HepG2 (cell line): ENCODE data around the gene ADGRV1. TPM values are rescaled to one million over a fixed set of nuclear protein-coding genes. Genes with fewer than 3 reads are reported as not detected.

Source experiments
- FOXK1 ChIP-seq: sonication (generic); formaldehyde crosslinking; IDR thresholded peaks from 2 replicates; pipeline ENCODE4 v1.4.0; 2020; ENCODE audit warnings: low read depth, missing genetic modification reagents, borderline replicate concordance
- HMG20A ChIP-seq: IDR thresholded peaks from 2 replicates; pipeline ENCODE4 v1.6.1; 2016; ENCODE audit warnings: borderline replicate concordance
- HOXA9 ChIP-seq: sonication (generic); formaldehyde crosslinking; IDR thresholded peaks from 2 replicates; pipeline ENCODE4 v1.8.1; 2022; ENCODE audit warnings: missing genetic modification reagents, mild to moderate bottlenecking, moderate library complexity, borderline replicate concordance
- IRF2 ChIP-seq: IDR thresholded peaks from 2 replicates; pipeline ENCODE4 v1.6.1; 2018; ENCODE audit warnings: missing genetic modification reagents, missing compliant biosample characterization
- KDM3A ChIP-seq: IDR thresholded peaks from 2 replicates; pipeline ENCODE4 v1.6.1; 2018; ENCODE audit warnings: low read depth, missing compliant biosample characterization
- NCOA2 ChIP-seq: sonication (generic); formaldehyde crosslinking; IDR thresholded peaks from 2 replicates; pipeline ENCODE4 v1.8.0; 2022; ENCODE audit warnings: inconsistent platforms
- NCOR1 ChIP-seq: fragments of 200-600 bp; sonication (generic); IDR thresholded peaks from 2 replicates; pipeline ENCODE4 v1.7.0; 2017; ENCODE audit warnings: antibody characterized with exemption, low read length, borderline replicate concordance
- NFYB ChIP-seq: sonication (generic); formaldehyde crosslinking; IDR thresholded peaks from 2 replicates; pipeline ENCODE4 v1.4.0; 2020; ENCODE audit warnings: missing genetic modification reagents
- NKX3-1 ChIP-seq: sonication (generic); formaldehyde crosslinking; IDR thresholded peaks from 2 replicates; pipeline ENCODE4 v1.5.0; 2020; ENCODE audit warnings: missing genetic modification reagents
- POLR2AphosphoS2 ChIP-seq: IDR thresholded peaks from 2 replicates; pipeline ENCODE4 v1.6.1; 2011; ENCODE audit warnings: low read depth, low read length, improper control_type of control experiment
- RBM39 ChIP-seq: fragments of 200-400 bp; formaldehyde crosslinking; IDR thresholded peaks from one replicate; pipeline ENCODE4 v1.6.1; 2018; ENCODE audit warnings: antibody characterized with exemption, mild to moderate bottlenecking, low read depth, low read length; ENCODE audit not compliant: poor library complexity, severe bottlenecking
- TBL1XR1 ChIP-seq: fragments of 150-350 bp; IDR thresholded peaks from 2 replicates; pipeline ENCODE4 v1.6.1; 2014; ENCODE audit warnings: borderline replicate concordance, low read length; ENCODE audit not compliant: partially characterized antibody
- TCF7 ChIP-seq: sonication (generic); IDR thresholded peaks from 2 replicates; pipeline ENCODE4 v1.6.1; 2016; ENCODE audit warnings: antibody characterized with exemption, low read depth
- ZNF383 ChIP-seq: sonication (generic); formaldehyde crosslinking; IDR thresholded peaks from 2 replicates; pipeline ENCODE4 v1.4.0; 2020; ENCODE audit warnings: missing genetic modification reagents, mild to moderate bottlenecking, borderline replicate concordance
- ZNF432 ChIP-seq: sonication (generic); formaldehyde crosslinking; IDR thresholded peaks from 2 replicates; pipeline ENCODE4 v1.5.0; 2020; ENCODE audit warnings: missing genetic modification reagents, mild to moderate bottlenecking, borderline replicate concordance
- ZNF781 ChIP-seq: sonication (generic); formaldehyde crosslinking; IDR thresholded peaks from 2 replicates; pipeline ENCODE4 v1.5.1; 2020; ENCODE audit warnings: borderline replicate concordance, mild to moderate bottlenecking, missing genetic modification reagents; ENCODE audit errors: not compliant biosample characterization
- polyA plus RNA-seq, 8 experiments: library from polyadenylated mRNA; depleted of rRNA in 3 of 8; stranded (reverse) in 7 of 8; unstranded in 1 of 8; fragments of >200 nt; fragmentation: Illumina TruSeq in 4 of 8; extraction: Trizol in 4 of 8; gene quantifications; 2 replicates each; pipeline versions ENCODE4 v1.2.1 to v1.2.3, GENCODE V29; 2011 to 2016; ENCODE audit warnings: low read depth in 4 of 8, missing spikeins in 1 of 8, mixed read lengths in 1 of 8; ENCODE audit not compliant: insufficient read depth in 1 of 8
- total RNA-seq, 5 experiments: library from RNA; depleted of rRNA; stranded (reverse); fragments of >200 nt; fragmentation: Illumina TruSeq; extraction: Trizol; gene quantifications; 2 replicates each; pipeline ENCODE4 v1.2.3, GENCODE V29; 2016; ENCODE audit warnings: low read depth in 1 of 5
- TF ChIP-seq, protein P1 (sequence below): sonication (generic); formaldehyde crosslinking; IDR thresholded peaks from 2 replicates; pipeline ENCODE4 v1.4.0; 2020; ENCODE audit warnings: mild to moderate bottlenecking, missing genetic modification reagents
- TF ChIP-seq, protein P2 (sequence below): sonication (generic); formaldehyde crosslinking; IDR thresholded peaks from 2 replicates; pipeline ENCODE4 v1.4.0; 2020; ENCODE audit warnings: missing genetic modification reagents

The ADGRV1 gene
- total and polyA plus RNA-seq, 2 of the 13 experiments (the other 11 are each of a cell fraction or from before 2014, with no cell fraction given) = 1.7 to 3.9 TPM

DNA sequence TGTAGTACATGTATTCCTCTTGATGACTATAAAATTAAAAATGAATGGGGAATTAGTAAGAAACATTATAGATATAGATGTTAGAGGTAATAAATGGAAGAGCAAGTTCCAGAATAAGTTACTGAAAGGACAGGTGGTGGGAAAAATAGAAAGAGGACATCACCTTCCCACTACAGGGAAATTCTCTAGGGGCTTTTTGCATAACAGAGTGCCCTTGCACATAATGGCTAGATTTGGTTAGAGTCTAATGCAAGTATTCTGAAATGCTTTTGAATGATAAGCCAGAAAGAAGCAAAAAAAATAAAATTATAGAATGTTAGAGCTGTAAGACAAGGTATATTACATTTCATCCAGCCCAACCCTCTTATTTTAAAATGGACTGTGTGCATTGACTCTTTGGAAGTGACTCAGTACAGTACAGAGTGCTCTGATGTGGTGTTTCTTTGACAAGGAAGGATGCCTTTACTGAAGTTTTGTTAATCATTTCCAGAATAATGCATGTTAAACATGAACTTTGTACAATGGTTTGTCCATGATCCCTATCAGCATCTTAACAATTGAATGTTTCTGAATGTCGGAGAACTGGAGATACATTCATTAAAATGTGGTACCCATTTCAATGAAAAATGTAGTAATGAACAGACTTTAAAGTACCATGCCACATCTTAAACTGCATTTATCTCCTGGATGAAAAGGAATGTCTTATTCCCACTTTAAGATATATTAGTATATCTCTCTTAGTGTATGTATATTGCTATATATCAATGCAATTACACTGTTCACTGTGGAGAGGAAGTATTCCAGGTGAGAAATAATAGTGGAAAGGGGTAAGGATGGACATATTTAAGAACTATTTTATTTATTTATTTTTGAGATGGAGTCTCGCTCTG lies 391.1 kb downstream of the ADGRV1 start (continued):
- TF ChIP-seq POLR2AphosphoS2 (no peak), FOXK1 (CRISPR knock-in tag) (peak; percentile 41; the same call in 1 of the 2 replicates), TBL1XR1 (no peak), NKX3-1 (no peak), NFYB (CRISPR knock-in tag) (no peak), ZNF781 (CRISPR knock-in tag) (no peak), TCF7 (peak; percentile 78), IRF2 (CRISPR knock-in tag) (peak; percentile 41; the same call in 1 of the 2 replicates), HMG20A (CRISPR knock-in tag) (peak; percentile 82; the same call in 1 of the 2 replicates), ZNF432 (CRISPR knock-in tag) (no peak), RBM39 (no peak), KDM3A (CRISPR knock-in tag) (no peak), NCOA2 (CRISPR knock-in tag) (peak; percentile 85), HOXA9 (CRISPR knock-in tag) (no peak), ZNF383 (CRISPR knock-in tag) (no peak), NCOR1 (peak; percentile 80; the same call in 1 of the 2 replicates)
- TF ChIP-seq, protein P1, sequence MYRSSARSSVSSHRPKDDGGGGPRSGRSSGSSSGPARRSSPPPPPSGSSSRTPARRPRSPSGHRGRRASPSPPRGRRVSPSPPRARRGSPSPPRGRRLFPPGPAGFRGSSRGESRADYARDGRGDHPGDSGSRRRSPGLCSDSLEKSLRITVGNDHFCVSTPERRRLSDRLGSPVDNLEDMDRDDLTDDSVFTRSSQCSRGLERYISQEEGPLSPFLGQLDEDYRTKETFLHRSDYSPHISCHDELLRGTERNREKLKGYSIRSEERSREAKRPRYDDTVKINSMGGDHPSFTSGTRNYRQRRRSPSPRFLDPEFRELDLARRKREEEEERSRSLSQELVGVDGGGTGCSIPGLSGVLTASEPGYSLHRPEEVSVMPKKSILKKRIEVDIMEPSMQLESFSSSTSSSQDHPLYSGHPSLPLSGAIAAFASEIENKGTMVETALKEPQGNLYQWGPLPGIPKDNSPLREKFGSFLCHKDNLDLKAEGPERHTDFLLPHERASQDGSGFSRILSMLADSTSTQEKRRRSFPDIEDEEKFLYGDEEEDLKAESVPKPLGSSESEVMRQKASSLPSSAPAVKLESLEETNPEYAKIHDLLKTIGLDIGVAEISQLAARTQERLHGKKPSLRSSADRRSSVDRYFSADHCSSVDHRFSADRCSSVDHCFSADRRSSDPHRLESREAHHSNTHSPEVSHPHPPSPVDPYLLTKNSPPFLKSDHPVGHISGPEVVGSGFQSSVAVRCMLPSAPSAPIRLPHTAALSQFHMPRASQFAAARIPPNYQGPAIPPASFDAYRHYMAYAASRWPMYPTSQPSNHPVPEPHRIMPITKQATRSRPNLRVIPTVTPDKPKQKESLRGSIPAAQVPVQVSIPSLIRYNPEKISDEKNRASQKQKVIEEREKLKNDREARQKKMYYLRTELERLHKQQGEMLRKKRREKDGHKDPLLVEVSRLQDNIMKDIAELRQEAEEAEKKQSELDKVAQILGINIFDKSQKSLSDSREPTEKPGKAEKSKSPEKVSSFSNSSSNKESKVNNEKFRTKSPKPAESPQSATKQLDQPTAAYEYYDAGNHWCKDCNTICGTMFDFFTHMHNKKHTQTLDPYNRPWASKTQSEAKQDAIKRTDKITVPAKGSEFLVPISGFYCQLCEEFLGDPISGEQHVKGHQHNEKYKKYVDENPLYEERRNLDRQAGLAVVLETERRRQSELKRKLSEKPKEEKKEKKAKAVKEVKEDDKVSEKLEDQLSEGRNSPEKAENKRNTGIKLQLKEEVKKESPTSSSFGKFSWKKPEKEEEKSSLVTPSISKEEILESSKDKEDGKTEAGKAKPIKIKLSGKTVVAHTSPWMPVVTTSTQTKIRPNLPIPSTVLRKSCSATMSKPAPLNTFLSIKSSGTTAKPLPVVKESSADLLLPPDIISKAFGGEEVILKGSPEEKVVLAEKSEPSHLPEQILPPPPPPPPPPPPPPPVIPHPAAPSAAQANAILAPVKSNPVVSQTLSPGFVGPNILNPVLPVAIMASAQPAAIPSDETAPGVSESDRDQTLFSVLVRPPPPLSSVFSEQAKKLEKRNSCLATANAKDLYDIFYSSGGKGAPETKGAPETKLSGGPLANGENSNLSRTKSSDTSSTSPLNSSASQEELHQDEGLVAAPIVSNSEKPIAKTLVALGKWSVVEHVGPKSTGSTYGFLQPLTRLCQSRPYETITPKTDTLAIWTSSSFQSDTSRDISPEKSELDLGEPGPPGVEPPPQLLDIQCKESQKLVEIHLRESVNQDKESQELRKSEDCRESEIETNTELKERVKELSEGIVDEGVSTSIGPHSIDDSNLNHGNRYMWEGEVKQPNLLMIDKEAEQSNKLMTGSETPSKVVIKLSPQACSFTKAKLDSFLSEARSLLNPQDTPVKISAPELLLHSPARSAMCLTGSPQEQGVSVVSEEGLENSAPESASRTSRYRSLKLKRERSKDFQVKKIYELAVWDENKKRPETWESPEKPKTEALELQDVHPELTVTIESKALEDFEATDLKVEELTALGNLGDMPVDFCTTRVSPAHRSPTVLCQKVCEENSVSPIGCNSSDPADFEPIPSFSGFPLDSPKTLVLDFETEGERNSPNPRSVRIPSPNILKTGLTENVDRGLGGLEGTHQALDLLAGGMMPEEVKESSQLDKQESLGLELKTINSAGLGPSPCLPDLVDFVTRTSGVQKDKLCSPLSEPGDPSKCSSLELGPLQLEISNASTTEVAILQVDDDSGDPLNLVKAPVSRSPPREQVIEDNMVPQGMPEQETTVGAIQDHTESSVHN (CRISPR knock-in tag) = no peak
- TF ChIP-seq, protein P2, sequence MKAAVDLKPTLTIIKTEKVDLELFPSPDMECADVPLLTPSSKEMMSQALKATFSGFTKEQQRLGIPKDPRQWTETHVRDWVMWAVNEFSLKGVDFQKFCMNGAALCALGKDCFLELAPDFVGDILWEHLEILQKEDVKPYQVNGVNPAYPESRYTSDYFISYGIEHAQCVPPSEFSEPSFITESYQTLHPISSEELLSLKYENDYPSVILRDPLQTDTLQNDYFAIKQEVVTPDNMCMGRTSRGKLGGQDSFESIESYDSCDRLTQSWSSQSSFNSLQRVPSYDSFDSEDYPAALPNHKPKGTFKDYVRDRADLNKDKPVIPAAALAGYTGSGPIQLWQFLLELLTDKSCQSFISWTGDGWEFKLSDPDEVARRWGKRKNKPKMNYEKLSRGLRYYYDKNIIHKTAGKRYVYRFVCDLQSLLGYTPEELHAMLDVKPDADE (CRISPR knock-in tag) = no peak
